Activated CD8-positive, alpha-beta memory T cell treated with anti-CD3 and anti-CD28 coated beads, Interleukin-2, amount 10 ng/mL, durations not matched to agents 7 days and 5 days (primary cell): ENCODE results near the gene GPR63. TPM values are rescaled to one million over a fixed set of nuclear protein-coding genes. Genes with fewer than 3 reads are reported as not detected.
A peak's percentile ranks its signal among the peaks of the same experiment; 100 is the strongest.

Experiments
- ATAC-seq: fragments of 150-1000 bp; cut with Tn5 transposase; one replicate; pipeline ENCODE4 v1.10.0; 2021; ENCODE audit warnings: moderate library complexity
- CTCF ChIA-PET: fragments of 350-600 bp; sonication (Branson Sonifier 250); formaldehyde crosslinking; loops from one replicate; lab custom pipeline; 2021; ENCODE audit warnings: antibody characterized with exemption; lab: Charles Lee
- DNase-seq: peaks from one replicate; pipeline ENCODE4 v3.0.0-alpha.2; 2020
- H3K27ac Mint-ChIP-seq: one replicate; pipeline ENCODE4 v1.8.0; 2021; ENCODE audit warnings: mild to moderate bottlenecking, mixed read lengths
- H3K27me3 Mint-ChIP-seq: one replicate; pipeline ENCODE4 v1.8.0; 2021; ENCODE audit warnings: mixed read lengths
- H3K36me3 Mint-ChIP-seq: one replicate; pipeline ENCODE4 v1.8.0; 2021; ENCODE audit warnings: mild to moderate bottlenecking, mixed read lengths
- H3K4me1 Mint-ChIP-seq: one replicate; pipeline ENCODE4 v1.8.0; 2021; ENCODE audit warnings: mixed read lengths
- H3K4me3 Mint-ChIP-seq: one replicate; pipeline ENCODE4 v1.8.0; 2021; ENCODE audit warnings: mild to moderate bottlenecking, moderate library complexity, mixed read lengths
- H3K9me3 Mint-ChIP-seq: one replicate; pipeline ENCODE4 v1.8.0; 2022; ENCODE audit warnings: low read depth, mixed read lengths
- total RNA-seq, 2 experiments: library from RNA; stranded (reverse); gene quantifications; one replicate each; pipeline ENCODE4 v1.2.3, GENCODE V29; 2021

Gene GPR63
- total RNA-seq, 2 experiments from 2014 or later: 3.1 to 3.3 TPM

GRCh38 chr6:96851858-96852257, 14.6 kb upstream of the GPR63 start:
- H3K27me3 Mint-ChIP-seq: peaks cover 11% of the 10 kb centered on the region
- DNase-seq (no peak), ATAC-seq (no peak)
- CTCF ChIA-PET: no interaction called here
- no peak overlapping the region for H3K4me3 Mint-ChIP-seq
- H3K27ac Mint-ChIP-seq: no peak overlapping the region
- H3K9me3 Mint-ChIP-seq: no peaks in the 10 kb centered on the region
- no peaks in the 10 kb centered on the region for H3K4me1 Mint-ChIP-seq
- H3K36me3 Mint-ChIP-seq: peaks cover 1% of the 10 kb centered on the region

DNA sequence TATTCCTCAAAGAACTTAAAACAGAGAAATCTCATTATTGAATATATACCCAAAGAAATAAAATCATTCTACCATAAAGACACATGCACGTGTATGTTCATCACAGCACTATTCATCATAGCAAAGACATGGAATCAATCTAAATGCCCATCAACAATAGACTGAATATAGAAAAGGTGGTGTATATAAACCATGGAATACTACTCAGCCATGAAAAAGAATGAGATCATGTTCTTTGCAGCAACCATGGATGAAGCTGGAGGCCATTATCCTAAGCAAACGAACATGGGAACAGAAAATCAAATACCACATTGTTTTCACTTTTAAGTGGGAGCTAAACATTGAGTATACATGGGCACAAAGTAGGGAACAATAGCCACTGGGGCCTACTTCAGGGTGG, 12.3 kb upstream of the GPR63 start:
- Mint-ChIP-seq H3K36me3 (peaks cover 1% of the 10 kb centered on the region), H3K4me3 (no peak overlapping the region), H3K27me3 (peaks cover 29% of the 10 kb centered on the region), H3K9me3 (no peaks in the 10 kb centered on the region), H3K4me1 (no peaks in the 10 kb centered on the region), H3K27ac (no peak overlapping the region)
- CTCF ChIA-PET: no interaction called here
- ATAC-seq (no peak), DNase-seq (no peak)

- H3K36me3 Mint-ChIP-seq: peaks cover 3% of the 10 kb centered on the region
- H3K4me3 Mint-ChIP-seq: no peak overlapping the region
- H3K27ac Mint-ChIP-seq: no peak overlapping the region
- ATAC-seq (no peak), DNase-seq (no peak)
- peaks cover 47% of the 10 kb centered on the region for H3K27me3 Mint-ChIP-seq
- H3K9me3 Mint-ChIP-seq: no peaks in the 10 kb centered on the region
- CTCF ChIA-PET: no interaction called here
- no peaks in the 10 kb centered on the region for H3K4me1 Mint-ChIP-seq
These were observed 7.3 kb upstream of the GPR63 start for GRCh38 chr6:96844530-96844929.

DNA sequence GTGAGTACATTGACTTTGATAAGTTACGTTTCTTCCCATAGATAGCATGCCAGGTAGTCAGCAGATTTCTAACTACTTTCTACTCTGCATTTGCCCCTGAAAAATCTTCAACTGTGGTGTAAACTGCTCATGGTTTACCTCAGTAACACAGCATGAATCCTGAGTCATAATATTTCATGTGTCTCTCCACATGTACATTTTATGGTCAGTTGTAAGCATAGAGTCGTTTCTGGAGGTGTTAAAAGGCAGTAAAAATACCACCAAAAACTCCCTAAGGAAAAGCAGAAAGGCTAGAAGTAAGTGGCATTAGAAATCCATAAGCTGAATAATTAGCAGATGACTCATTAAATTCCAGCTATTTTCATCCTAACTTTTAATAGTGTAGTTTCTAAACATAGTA, 4.1 kb upstream of the GPR63 start:
- H3K4me1 Mint-ChIP-seq: peaks cover 7% of the 10 kb centered on the region

DNA sequence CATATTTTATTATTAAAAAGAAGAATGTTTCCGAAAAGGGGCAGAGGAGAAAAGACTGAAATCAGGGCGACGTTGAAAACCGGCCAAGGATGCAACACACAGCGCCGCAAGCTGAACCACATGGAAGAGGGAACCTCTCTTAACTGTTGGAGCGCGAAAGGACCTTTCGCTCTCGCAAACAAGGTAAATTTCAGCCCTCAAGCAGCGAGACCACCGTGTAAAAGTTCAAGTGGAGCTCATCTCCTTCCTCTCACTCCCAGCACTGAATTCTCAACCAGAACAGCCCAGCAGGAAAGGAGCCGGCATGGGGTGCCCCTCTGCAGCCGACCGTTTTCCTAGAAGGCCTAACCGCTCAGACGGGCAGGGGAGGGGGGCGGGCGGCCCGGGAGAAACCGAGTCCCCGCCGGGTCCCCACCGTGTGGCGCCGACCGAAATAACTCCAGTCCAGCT, 621 bp downstream of the GPR63 start:
- Mint-ChIP-seq H3K4me1 (peaks cover 25% of the 10 kb centered on the region), H3K36me3 (no peaks in the 10 kb centered on the region), H3K9me3 (no peaks in the 10 kb centered on the region), H3K27ac (peak overlapping the region; percentile 78), H3K27me3 (peaks cover 51% of the 10 kb centered on the region), H3K4me3 (peak overlapping the region; percentile 88)
- CTCF ChIA-PET: interaction anchor here (0.6 to 1.7 kb wide), 6 partner anchors 51 to 306 kb away, joined by 3 to 4 read pairs (median 3); partner anchors contain the start of gene NDUFAF4
- ATAC-seq: peak; percentile 10
- DNase-seq: no peak

More for the DNA sequence above, 4.1 kb upstream of the GPR63 start:
- Mint-ChIP-seq H3K4me3 (no peak overlapping the region), H3K9me3 (no peaks in the 10 kb centered on the region), H3K27ac (no peak overlapping the region), H3K36me3 (peaks cover 1% of the 10 kb centered on the region), H3K27me3 (peaks cover 56% of the 10 kb centered on the region)
- DNase-seq (no peak), ATAC-seq (no peak)
- CTCF ChIA-PET: no interaction called here

DNA sequence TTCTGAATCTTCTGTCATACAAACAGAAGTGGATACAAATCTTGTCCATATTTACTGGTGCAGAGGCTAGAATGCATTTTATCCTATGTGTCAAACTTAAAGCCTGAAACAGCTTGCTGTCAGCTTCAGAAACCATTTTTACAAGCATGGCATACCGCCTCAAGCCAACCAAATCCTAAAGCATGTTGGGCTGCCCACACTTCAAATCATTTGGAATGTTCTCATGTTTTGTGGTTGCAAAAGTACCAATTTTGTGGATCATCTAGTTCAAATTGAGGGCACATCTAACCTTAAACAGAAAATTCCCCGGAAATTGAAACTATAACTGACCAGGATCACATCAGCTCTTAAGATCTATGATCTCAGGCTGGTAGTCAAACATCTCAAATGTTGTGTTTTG, 3.2 kb downstream of the GPR63 start:
- DNase-seq (no peak), ATAC-seq (no peak)
- H3K27me3 Mint-ChIP-seq: peaks cover 35% of the 10 kb centered on the region
- no peak overlapping the region for H3K4me3 Mint-ChIP-seq
- H3K27ac Mint-ChIP-seq: no peak overlapping the region
- H3K4me1 Mint-ChIP-seq: peaks cover 29% of the 10 kb centered on the region
- peaks cover 6% of the 10 kb centered on the region for H3K36me3 Mint-ChIP-seq
- CTCF ChIA-PET: no interaction called here
- no peaks in the 10 kb centered on the region for H3K9me3 Mint-ChIP-seq

- CTCF ChIA-PET: no interaction called here
- Mint-ChIP-seq H3K27me3 (peaks cover 22% of the 10 kb centered on the region), H3K27ac (no peak overlapping the region), H3K9me3 (no peaks in the 10 kb centered on the region), H3K4me3 (no peak overlapping the region), H3K4me1 (peaks cover 24% of the 10 kb centered on the region), H3K36me3 (peaks cover 7% of the 10 kb centered on the region)
- no peak for ATAC-seq
- no peak for DNase-seq
These were observed 4.5 kb downstream of the GPR63 start for GRCh38 chr6:96832780-96833179.

DNA sequence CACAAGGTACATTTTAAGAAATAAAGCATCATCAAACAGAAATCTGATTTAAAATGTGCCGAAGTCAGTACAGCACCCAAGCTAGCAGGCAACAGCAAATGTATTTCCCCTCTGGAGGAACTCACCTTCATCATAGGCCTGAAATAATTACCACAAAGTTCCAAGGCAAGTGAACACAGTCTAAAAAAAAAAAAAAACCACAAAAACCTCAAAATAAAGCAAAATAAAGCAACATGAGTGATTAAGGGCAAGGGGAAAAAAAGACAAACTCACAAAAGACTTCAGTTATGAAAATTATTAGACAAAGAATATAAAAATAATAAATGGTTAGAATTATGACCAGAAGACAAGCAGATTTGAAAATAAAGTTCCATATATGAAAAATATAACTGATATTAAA, 10.4 kb downstream of the GPR63 start:
- no peak for DNase-seq
- CTCF ChIA-PET: no interaction called here
- no peak overlapping the region for H3K4me3 Mint-ChIP-seq
- no peaks in the 10 kb centered on the region for H3K9me3 Mint-ChIP-seq
- H3K36me3 Mint-ChIP-seq: peaks cover 13% of the 10 kb centered on the region
- H3K27me3 Mint-ChIP-seq: no peaks in the 10 kb centered on the region
- no peak for ATAC-seq
- H3K27ac Mint-ChIP-seq: no peak overlapping the region
- H3K4me1 Mint-ChIP-seq: peaks cover 6% of the 10 kb centered on the region

DNA sequence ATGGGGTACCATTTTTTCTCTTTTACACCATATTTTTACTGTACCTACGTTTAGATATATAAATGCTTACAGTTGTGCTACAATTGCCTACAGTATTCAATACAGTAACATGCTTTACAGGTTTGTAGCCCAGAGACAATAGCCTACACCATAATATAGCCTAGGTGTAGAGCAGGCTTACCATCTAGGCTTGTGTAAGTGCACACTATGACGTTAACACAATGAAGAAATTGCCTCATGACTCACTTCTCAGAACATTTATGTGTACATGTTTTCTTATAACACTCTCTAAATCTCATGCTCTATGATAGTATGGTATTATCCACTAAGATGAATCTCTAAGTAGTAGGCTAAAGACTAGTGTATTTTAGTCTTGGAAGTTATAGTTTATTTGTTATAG, 13.5 kb downstream of the GPR63 start:
- Mint-ChIP-seq H3K27ac (no peak overlapping the region), H3K4me3 (no peak overlapping the region), H3K4me1 (peaks cover 2% of the 10 kb centered on the region), H3K36me3 (peaks cover 6% of the 10 kb centered on the region), H3K27me3 (no peaks in the 10 kb centered on the region), H3K9me3 (no peaks in the 10 kb centered on the region)
- CTCF ChIA-PET: no interaction called here
- DNase-seq (no peak), ATAC-seq (no peak)

- H3K4me3 Mint-ChIP-seq: no peak overlapping the region
- ATAC-seq: no peak
- CTCF ChIA-PET: no interaction called here
- H3K9me3 Mint-ChIP-seq: no peaks in the 10 kb centered on the region
- H3K27me3 Mint-ChIP-seq: peaks cover 3% of the 10 kb centered on the region
- peaks cover 2% of the 10 kb centered on the region for H3K36me3 Mint-ChIP-seq
- no peak for DNase-seq
- no peak overlapping the region for H3K27ac Mint-ChIP-seq
- H3K4me1 Mint-ChIP-seq: no peaks in the 10 kb centered on the region
These were observed 16.2 kb downstream of the GPR63 start for GRCh38 chr6:96821034-96821433.

DNA sequence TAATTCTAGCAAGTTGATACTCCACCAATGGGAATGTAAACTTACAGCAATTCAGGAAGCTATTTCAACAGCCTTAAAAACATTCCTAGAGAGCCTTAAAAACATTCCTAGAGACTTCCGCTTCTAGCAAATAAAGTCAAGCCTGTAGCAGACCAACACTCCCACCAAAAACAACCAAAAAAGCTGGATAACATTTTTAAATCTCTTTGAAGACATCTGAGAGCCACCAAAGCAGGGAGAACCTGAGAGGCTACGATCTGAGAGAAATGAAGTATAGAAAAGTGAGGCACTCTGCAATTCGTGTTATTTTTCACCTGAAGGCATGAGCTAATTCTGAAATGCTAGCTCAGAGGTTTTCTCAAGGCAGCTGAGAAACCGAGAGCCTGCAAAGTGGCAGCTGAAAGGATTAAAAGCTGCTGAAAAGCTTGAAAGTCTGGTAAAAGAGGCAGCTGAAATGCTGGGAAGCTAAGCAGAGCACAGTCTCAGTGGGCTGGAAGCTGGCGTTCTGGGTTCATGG, 20.9 kb downstream of the GPR63 start:
- H3K27me3 Mint-ChIP-seq: peaks cover 3% of the 10 kb centered on the region
- H3K9me3 Mint-ChIP-seq: no peaks in the 10 kb centered on the region
- no peak overlapping the region for H3K27ac Mint-ChIP-seq
- DNase-seq (no peak), ATAC-seq (no peak)
- H3K4me1 Mint-ChIP-seq: no peaks in the 10 kb centered on the region
- H3K4me3 Mint-ChIP-seq: no peak overlapping the region
- H3K36me3 Mint-ChIP-seq: no peaks in the 10 kb centered on the region
- CTCF ChIA-PET: no interaction called here

- Mint-ChIP-seq H3K4me3 (no peak overlapping the region), H3K27me3 (peaks cover 3% of the 10 kb centered on the region), H3K9me3 (no peaks in the 10 kb centered on the region), H3K27ac (no peak overlapping the region), H3K4me1 (no peaks in the 10 kb centered on the region), H3K36me3 (no peaks in the 10 kb centered on the region)
- CTCF ChIA-PET: no interaction called here
- DNase-seq (no peak), ATAC-seq (no peak)
These were observed 22.7 kb downstream of the GPR63 start for GRCh38 chr6:96814625-96815024.

DNA sequence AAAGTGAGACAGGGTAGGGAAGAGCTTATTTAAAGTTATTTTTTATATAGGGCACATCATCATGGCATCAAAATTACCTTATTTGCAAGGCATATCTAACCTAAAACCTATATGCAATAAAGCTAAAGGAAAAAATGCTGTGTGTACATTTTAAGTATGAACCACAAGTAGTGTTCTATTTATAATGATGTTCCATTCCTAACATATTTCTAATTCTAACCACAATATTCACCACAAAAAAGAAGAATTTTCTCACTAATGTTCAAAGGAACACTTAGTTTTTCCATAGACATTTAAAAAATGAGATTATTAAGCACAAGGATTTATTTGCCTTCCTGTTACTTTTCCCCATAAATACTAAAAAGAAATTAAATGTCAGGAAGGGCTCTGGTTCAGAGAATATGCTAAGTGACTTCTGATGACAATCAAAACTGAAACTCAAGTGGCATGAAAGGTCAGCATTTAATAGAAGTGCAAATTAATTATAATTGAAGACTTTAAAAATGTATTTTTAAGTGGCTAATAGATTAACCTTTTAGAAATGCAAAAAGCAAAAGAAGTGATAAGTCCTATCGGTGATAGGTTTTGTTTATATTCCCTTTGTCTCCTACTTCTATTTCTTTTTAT, 25.1 kb downstream of the GPR63 start:
- CTCF ChIA-PET: no interaction called here
- Mint-ChIP-seq H3K27me3 (peaks cover 3% of the 10 kb centered on the region), H3K27ac (no peak overlapping the region), H3K36me3 (no peaks in the 10 kb centered on the region), H3K4me1 (no peaks in the 10 kb centered on the region), H3K4me3 (no peak overlapping the region), H3K9me3 (no peaks in the 10 kb centered on the region)
- no peak for ATAC-seq
- no peak for DNase-seq

- Mint-ChIP-seq H3K9me3 (no peaks in the 10 kb centered on the region), H3K36me3 (no peaks in the 10 kb centered on the region), H3K27ac (no peak overlapping the region), H3K4me1 (no peaks in the 10 kb centered on the region), H3K27me3 (peaks cover 3% of the 10 kb centered on the region), H3K4me3 (no peak overlapping the region)
- CTCF ChIA-PET: no interaction called here
- ATAC-seq: no peak
- no peak for DNase-seq
These were observed 25.6 kb downstream of the GPR63 start for GRCh38 chr6:96811670-96812069.
